Measurements from ENCODE around the gene TP53AIP1. TPM values are rescaled to one million over a fixed set of nuclear protein-coding genes. Genes with fewer than 3 reads are reported as not detected.

The TP53AIP1 gene
- under 1 TPM in 2 of 3 donors, not detected in 1; 0.07 to 0.18 TPM for polyA plus RNA-seq

- H3K27ac ChIP-seq (ENCODE audit: low read depth, low read length): no peak within 1 kb of the TSS
- WGBS, 3 donors: 88 to 93% (median 92%) methylated on average over 20 to 21 of the region's 21 CpGs
These were observed at the start of gene TP53AIP1 for GRCh38 chr11:128942817-128943427. TSS of gene TP53AIP1 (minus strand) at chr11:128942871. CDS start at chr11:128937818, 5,053 bp downstream.

GRCh38 chr11:128988242-128988970, 45.7 kb upstream of the TP53AIP1 start:
- no peak overlapping the region for H3K27ac ChIP-seq (ENCODE audit: low read depth, low read length)

GRCh38 chr11:128985880-128986279, 43.2 kb upstream of the TP53AIP1 start:
- H3K27ac ChIP-seq (ENCODE audit: low read depth, low read length): no peak overlapping the region
- 70 to 78% (median 72%) methylated on average over 5 of the region's 5 CpGs for WGBS, 3 donors

GRCh38 chr11:128983023-128983422, 40.4 kb upstream of the TP53AIP1 start:
- no peak overlapping the region for H3K27ac ChIP-seq (ENCODE audit: low read depth, low read length)
- WGBS, 3 donors: 74 to 95% (median 89%) methylated on average over 8 of the region's 8 CpGs

GRCh38 chr11:128981254-128981653, 38.6 kb upstream of the TP53AIP1 start:
- H3K27ac ChIP-seq (ENCODE audit: low read depth, low read length): no peak overlapping the region
- 66 to 74% (median 74%) methylated on average over 7 of the region's 7 CpGs for WGBS, 3 donors

DNA sequence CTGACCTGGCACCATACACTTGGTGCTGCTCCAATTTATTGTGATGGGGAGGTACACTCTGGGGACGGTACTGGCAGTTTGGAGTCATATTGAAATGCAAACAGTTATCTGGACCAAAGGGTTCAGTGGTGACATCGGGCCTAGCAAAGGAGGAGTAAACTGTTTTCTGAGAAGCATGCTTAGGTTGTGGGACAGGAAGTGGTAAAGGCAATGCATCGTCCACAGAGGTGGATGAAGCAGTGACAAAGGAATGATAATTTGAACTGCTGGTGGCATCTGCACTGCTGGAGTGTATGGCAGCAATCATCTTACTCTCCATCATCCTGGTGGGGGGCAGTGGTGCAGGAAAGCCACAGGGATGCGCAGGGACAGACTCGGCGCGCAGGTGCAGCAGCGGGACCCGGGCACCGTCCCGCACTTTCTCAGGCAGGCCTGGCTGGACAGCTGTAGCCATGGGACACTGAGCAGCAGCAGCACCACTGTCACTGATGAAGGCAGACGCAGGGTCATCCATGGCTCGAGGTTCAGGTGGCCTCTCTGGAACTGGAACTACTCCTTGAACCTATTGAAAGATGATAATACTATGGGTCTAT, 28.0 kb upstream of the TP53AIP1 start:
- WGBS, 3 donors: 92 to 97% (median 95%) methylated on average over 13 of the region's 13 CpGs
- H3K27ac ChIP-seq (ENCODE audit: low read depth, low read length): no peak overlapping the region

DNA sequence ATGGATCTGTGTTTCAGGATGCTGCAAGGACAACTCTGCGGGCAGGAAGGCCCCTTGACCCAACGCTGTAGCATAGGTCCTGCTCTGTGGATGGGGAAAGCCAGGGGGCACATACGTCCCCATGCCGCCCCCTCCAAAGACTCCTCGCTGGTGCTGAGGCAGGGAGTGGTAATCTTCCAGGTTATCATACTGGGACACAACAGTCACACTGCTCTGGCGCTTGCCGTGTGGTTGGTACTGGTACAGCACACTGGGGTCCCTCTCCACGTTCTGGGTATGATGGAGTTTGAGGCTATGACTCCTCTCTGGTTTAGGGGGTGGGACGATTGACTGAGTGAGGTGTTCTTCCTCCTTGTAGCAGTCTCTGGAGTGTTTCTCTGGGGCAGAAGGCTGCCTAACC, 26.2 kb upstream of the TP53AIP1 start:
- WGBS, 3 donors: 89 to 98% (median 94%) methylated on average over 9 of the region's 9 CpGs
- H3K27ac ChIP-seq (ENCODE audit: low read depth, low read length): no peak overlapping the region

DNA sequence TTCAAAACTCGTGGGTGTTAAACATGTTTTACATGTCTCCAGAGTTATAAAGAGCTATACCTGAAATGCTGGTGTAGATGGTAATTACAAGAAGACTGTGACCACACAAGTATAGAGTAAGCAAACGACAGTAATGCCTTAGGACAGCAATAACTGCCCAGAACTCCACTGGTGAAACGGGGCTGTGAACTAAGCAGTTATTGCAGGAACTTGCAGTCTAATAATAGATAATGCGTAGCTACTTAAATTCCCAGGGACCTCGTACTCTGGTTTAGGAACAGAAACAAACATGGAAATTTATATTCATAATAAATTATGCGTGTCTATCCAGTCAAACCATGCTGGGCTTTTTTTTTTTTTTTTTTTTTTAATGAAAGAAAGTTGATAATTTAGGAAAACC, 24.9 kb upstream of the TP53AIP1 start:
- no peak overlapping the region for H3K27ac ChIP-seq (ENCODE audit: low read depth, low read length)
- 83 to 87% (median 83%) methylated on average over 6 of the region's 6 CpGs for WGBS, 3 donors

- 42 to 50% (median 49%) methylated on average over 4 of the region's 4 CpGs for WGBS, 3 donors
- H3K27ac ChIP-seq (ENCODE audit: low read depth, low read length): no peak overlapping the region
These were observed 22.8 kb upstream of the TP53AIP1 start for GRCh38 chr11:128965485-128965884.

DNA sequence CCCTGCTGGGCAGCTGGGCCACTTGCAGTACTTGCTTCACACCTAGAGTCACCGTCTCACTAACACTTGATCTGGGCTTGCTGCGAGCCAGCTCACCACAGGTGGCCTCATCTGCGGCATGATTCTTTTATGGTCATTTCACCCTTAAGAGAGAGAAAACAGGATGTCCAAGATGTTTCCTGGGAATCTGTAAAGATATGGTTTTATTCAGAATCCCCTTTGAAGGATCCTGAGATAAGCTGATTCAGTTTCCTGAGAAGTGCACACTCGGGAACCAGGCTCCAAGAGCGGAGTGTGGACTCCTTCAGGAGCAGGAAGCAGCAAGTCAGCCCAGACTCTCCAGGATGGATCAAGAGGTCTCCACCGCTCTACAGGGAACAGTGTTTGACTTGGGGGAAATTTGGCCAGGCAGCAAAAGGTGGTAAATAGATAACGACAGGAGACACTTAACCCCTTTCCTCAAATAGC, 21.8 kb upstream of the TP53AIP1 start:
- WGBS, 3 donors: 67 to 86% (median 69%) methylated on average over 7 of the region's 7 CpGs
- no peak overlapping the region for H3K27ac ChIP-seq (ENCODE audit: low read depth, low read length)

GRCh38 chr11:128963744-128964325, 21.2 kb upstream of the TP53AIP1 start:
- H3K27ac ChIP-seq (ENCODE audit: low read depth, low read length): no peak overlapping the region
- WGBS, 3 donors: 80 to 86% (median 85%) methylated on average over 3 of the region's 3 CpGs

- no peak overlapping the region for H3K27ac ChIP-seq (ENCODE audit: low read depth, low read length)
- 89 to 96% (median 92%) methylated on average over 5 of the region's 5 CpGs for WGBS, 3 donors
These were observed 20.2 kb upstream of the TP53AIP1 start for GRCh38 chr11:128962896-128963295.

- 78 to 95% (median 95%) methylated on average over 2 of the region's 2 CpGs for WGBS, 3 donors
- H3K27ac ChIP-seq (ENCODE audit: low read depth, low read length): no peak overlapping the region
These were observed 19.0 kb upstream of the TP53AIP1 start for GRCh38 chr11:128961645-128962044.

- 72 to 89% (median 84%) methylated on average over 8 of the region's 8 CpGs for WGBS, 3 donors
- no peak overlapping the region for H3K27ac ChIP-seq (ENCODE audit: low read depth, low read length)
These were observed 14.5 kb upstream of the TP53AIP1 start for GRCh38 chr11:128957202-128957482.

GRCh38 chr11:128956401-128957201, 13.9 kb upstream of the TP53AIP1 start:
- no peak overlapping the region for H3K27ac ChIP-seq (ENCODE audit: low read depth, low read length)
- WGBS, 3 donors: 47 to 51% (median 51%) methylated on average over 8 of the region's 8 CpGs

DNA sequence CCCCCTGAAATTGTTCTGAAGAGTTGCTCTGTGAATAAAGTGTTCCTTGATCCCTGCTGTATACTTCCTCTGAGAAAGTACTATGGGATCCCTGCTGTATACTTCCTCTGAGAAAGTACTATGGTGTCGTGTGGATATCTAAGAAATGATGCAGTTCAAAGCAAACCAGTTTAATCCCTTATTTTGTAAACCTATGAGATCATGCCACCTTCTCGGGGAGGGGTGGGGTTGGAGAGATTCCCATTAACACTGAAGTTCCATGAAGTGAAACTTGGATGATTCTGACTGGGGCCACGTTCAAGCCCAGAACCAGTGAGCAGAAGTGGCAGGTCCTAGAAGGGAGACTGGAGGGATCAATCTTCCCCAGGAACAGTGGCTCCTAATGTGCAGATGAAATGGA, 13.0 kb upstream of the TP53AIP1 start:
- WGBS, 3 donors: 45 to 70% (median 63%) methylated on average over 3 of the region's 3 CpGs
- no peak overlapping the region for H3K27ac ChIP-seq (ENCODE audit: low read depth, low read length)

GRCh38 chr11:128953151-128953550, 10.5 kb upstream of the TP53AIP1 start:
- 88 to 94% (median 94%) methylated on average over 16 of the region's 16 CpGs for WGBS, 3 donors
- H3K27ac ChIP-seq (ENCODE audit: low read depth, low read length): no peak overlapping the region

DNA sequence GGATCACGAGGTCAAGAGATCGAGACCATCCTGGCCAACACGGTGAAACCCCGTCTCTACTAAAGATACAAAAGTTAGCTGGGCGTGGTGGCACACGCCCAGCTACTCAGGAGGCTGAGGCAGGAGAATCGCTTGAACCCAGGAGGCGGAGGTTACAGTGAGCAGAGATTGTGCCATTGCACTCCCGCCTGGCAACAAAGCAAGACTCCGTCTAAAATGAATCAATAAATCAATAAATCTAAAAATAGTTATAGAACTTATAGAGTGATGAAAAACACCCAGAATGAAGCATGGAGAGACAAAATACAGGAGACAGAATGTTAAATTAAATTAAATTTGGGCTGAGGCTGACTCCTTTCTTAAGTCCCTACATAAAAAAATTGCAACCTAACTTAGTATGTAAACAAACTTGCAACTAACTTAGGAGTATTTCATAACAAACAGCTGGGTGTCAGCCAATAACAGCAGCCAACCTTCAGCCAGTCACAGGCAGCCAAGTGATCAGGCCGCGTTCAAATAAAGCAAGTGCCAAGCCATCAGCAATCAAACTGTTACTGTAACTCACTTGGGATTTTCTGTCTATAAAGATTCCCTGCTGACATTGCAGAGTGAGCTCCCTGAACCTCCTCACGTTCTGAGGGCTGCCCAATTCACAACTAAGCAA, 7.3 kb upstream of the TP53AIP1 start:
- no peak overlapping the region for H3K27ac ChIP-seq (ENCODE audit: low read depth, low read length)

More for the DNA sequence above, 7.3 kb upstream of the TP53AIP1 start:
- WGBS, 3 donors: 42 to 80% (median 69%) methylated on average over 13 of the region's 13 CpGs
